ENCODE measurements around the gene PAX7.
"Not testable (repeated sequence)": the region's sequence is repeated elsewhere in the genome, so short reads cannot be mapped to it uniquely, and the experiment has no call there.

PAX7 gene

GRCh38 chr1:18630511-18631495, at the start of gene PAX7:
Gene PAX7, plus strand, starts transcription at chr1:18630846. Its CDS starts 758 bp downstream, at chr1:18631604.
- TF ChIP-seq CTCF (IDR thresholded peaks at IDR 0.05) = no peak
- H3K27ac ChIP-seq = no peak within 1 kb of the TSS
- no peak for DNase-seq (ENCODE audit: low spot score)
- H3K4me3 ChIP-seq = peak within 1 kb of the TSS; percentile 57

GRCh38 chr1:18581420-18581880, 49.2 kb upstream of the PAX7 start:
- TF ChIP-seq CTCF (IDR thresholded peaks at IDR 0.05) = no peak
- Histone ChIP-seq H3K4me3 (no peak overlapping the region), H3K27ac (no peak overlapping the region)
- no peak for DNase-seq (ENCODE audit: low spot score)

GRCh38 chr1:18582890-18583289, 47.8 kb upstream of the PAX7 start:
- no peak overlapping the region for H3K27ac ChIP-seq
- no peak for TF ChIP-seq CTCF (IDR thresholded peaks at IDR 0.05)
- DNase-seq (ENCODE audit: low spot score) = no peak
- no peak overlapping the region for H3K4me3 ChIP-seq

- Histone ChIP-seq H3K4me3 (no peak overlapping the region), H3K27ac (no peak overlapping the region)
- TF ChIP-seq CTCF (IDR thresholded peaks at IDR 0.05) = no peak
- DNase-seq (ENCODE audit: low spot score) = no peak
These were observed 47.2 kb upstream of the PAX7 start for GRCh38 chr1:18583326-18583941.

- not testable (repeated sequence) for H3K4me3 ChIP-seq; DNase-seq (ENCODE audit: low spot score); H3K27ac ChIP-seq
These were observed 44.6 kb upstream of the PAX7 start for GRCh38 chr1:18586016-18586415.

GRCh38 chr1:18588093-18588492, 42.6 kb upstream of the PAX7 start:
- no peak for DNase-seq (ENCODE audit: low spot score)
- Histone ChIP-seq H3K27ac (no peak overlapping the region), H3K4me3 (no peak overlapping the region)
- TF ChIP-seq CTCF (IDR thresholded peaks at IDR 0.05) = no peak

- TF ChIP-seq CTCF (IDR thresholded peaks at IDR 0.05) = no peak
- DNase-seq (ENCODE audit: low spot score) = no peak
- H3K4me3 ChIP-seq = no peak overlapping the region
- H3K27ac ChIP-seq = no peak overlapping the region
These were observed 38.3 kb upstream of the PAX7 start for GRCh38 chr1:18592368-18592767.

All from coronary artery (tissue), 2 donors.